NCI-H460 (cell line): ENCODE data around the gene DSTN. TPM values are rescaled to one million over a fixed set of nuclear protein-coding genes. Genes with fewer than 3 reads are reported as not detected.

Source experiments
- DNase-seq: peaks from one replicate; pipeline ENCODE4 v3.0.0-alpha.2; 2016; ENCODE audit warnings: low read depth; ENCODE audit errors: extremely low read depth
- total RNA-seq: library from RNA; depleted of rRNA; stranded (reverse); fragments of >200 nt; shearing (Covaris generic); gene quantifications from 2 replicates; pipeline ENCODE4 v1.2.3, GENCODE V29; 2014

DSTN gene
- total RNA-seq, 1 experiment from 2014 or later, result 232 TPM

GRCh38 chr20:17576215-17576614, 6.3 kb downstream of the DSTN start:
- DNase-seq, result no peak

GRCh38 chr20:17579369-17580039, 9.6 kb downstream of the DSTN start:
- no peak for DNase-seq

DNA sequence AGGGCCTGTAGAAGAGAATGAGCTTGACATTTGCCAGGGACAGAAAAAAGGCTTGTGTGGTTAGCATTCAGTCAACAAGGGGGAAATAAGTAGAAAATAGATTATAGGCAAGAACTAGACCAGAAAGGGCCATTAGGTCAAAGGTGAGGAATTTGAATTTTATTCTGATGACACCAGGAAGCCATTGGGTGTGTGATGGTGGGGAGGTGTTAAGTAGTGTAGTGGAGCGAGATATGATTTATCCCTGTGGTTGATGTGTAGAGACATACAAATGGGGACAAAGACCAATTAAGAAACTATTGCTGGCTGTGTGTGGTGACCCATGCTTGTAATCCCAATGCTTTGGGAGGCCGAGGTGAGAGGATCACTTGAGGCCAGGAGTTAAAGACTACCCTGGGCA, 11.0 kb downstream of the DSTN start:
- no peak for DNase-seq

DNA sequence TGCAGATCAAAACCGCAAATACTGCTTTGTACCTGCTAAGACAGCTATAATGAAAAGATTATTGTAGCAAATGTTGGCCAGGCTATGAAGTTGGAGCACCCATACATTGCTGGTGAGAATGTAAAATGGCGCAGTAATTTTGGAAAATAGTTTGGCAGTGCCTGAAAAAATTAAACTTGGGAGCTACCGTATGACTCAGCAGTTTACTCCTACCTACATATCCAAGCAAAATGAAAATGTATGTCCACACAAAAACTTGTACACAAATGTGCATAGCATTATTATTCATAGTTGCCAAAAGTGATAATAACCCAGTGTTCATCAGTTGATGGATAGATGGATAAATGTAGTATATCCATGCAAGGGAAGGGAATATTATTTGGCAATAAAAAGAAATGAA, 13.3 kb downstream of the DSTN start:
- DNase-seq, result no peak

- no peak for DNase-seq
These were observed 14.8 kb downstream of the DSTN start for GRCh38 chr20:17584689-17585088.

DNA sequence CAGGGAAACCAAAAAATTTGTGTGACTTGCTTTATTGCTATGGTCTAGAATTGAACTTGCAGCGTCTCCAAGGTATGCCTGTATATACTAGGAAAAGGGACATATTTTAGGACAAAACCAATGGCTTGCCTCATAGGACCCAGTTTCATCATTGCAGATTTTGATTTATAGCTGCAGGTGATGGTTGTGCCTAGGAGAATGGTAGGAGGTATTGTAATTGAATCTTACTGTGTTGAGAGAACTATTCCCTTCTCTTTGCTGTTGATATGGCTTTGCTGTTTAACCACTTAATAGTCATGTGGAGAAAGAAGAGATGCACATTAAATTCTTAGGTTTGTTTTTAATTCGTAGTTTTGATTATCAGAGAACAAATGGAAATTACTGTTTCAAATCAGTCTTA, 16.4 kb downstream of the DSTN start:
- no peak for DNase-seq

DNA sequence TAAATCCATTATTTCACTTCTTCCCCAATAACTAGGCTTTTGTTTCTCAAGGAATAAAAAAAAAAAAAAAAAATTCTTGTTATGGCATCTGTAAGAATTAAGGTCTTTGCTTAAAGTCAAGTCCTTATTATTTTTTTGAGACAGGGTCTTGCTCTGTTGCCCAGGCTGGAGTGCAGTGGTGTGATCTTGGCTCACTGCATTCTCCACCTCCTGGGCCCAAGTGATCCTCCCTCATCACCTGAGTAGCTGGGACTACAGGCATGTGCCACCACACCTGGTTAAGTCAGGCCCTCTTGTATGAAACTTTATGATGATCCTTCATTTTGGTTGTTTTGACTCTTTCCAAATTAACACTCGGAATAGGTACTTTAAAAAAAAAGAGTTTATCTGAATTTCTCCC, 17.3 kb downstream of the DSTN start:
- no peak for DNase-seq

DNA sequence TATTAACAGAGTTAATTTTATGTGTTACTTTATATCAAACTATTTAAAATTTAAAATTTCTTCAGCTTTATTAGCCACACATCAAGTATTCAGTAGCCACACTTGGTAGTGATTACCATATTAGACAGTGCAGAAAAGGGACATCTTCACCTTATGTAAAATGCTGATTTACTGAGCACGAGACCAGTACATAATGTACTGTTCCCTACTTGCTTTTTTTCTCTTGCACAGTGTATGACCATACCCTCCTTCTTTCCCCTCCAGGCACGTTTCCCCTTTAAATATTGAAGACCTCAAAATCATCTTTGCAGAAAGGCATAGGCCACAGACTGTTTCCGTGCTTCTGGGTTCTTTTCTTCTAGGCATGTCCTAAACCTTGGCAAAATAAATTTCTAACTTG, 17.9 kb downstream of the DSTN start:
- no peak for DNase-seq

DNA sequence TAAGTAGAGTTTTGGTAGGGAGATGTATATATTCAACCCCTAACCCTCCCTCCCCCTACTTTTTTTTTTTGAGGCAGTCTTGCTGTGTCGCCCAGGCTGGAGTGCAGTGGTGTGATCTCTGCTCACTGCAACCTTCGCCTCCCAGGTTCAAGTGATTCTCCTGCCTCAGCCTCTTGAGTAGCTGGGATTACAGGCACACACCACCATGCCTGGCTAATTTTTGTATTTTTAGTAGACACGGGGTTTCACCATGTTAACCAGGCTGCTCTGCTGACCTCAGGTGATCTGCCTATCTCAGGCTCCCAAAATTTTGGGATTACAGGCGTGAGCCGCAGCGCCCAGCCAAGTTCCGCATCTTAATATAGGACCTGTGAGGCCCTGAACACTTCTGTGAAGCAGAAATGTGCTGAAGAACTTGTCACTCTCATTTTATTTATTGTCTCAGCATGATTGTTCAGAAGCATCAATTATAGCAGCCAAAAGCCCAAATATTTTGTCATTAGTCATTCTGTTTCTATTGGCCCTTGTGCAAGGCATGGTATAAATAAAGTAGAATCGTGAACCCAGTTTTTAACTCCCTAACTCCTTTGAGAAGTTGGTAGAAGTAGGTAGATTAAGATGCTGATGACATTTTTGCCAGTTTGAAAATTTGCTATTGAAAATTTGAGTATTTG, 19.4 kb downstream of the DSTN start:
- no peak for DNase-seq

GRCh38 chr20:17590245-17590644, 20.4 kb downstream of the DSTN start:
- DNase-seq, result no peak

GRCh38 chr20:17593902-17594301, 24.0 kb downstream of the DSTN start:
- DNase-seq, result no peak

DNA sequence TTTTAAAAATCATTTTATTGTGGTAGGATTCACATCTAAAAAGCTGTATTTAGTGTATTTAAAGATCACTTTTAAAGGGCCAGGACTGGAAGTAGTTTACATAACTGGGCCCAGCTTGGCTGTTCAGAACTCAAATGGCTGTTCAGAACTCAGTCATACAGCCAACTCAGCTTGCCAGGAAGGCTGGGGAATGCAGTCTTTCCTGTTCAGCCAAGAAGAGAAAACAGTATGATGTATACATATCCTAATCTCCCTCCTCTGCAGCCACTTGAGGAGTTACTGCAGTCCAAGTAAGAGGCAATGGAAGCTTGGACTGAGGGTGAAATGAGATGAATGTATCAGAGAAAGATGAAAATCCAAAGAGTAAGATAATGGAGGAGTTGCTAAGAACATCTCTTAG, 24.6 kb downstream of the DSTN start:
- DNase-seq, result no peak

- no peak for DNase-seq
These were observed 26.0 kb downstream of the DSTN start for GRCh38 chr20:17595856-17596255.

DNA sequence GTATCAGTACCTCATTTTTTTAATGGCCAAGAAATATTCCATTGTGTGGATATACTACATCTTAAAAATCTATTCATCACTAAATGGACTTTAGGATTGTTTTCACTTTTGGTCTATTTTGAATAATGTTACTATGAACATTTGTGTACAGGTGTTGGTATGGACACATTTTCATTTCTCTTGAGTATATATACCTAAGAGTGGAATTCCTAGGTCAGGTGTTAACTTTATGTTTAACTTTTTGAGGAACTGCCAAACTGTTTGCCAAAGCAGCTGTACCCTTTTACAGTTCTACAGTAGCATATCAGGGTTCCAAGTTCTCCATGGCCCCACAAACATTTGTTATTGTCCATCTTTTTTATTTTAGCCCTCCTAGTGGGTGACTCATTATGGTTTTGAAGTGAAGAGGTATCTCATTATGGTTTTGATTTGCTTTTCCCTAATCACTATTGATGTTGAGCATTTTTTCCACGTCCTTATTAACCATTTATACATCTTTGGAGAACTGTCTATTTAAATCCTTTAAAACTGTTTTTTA, 28.2 kb downstream of the DSTN start:
- DNase-seq, result no peak

DNA sequence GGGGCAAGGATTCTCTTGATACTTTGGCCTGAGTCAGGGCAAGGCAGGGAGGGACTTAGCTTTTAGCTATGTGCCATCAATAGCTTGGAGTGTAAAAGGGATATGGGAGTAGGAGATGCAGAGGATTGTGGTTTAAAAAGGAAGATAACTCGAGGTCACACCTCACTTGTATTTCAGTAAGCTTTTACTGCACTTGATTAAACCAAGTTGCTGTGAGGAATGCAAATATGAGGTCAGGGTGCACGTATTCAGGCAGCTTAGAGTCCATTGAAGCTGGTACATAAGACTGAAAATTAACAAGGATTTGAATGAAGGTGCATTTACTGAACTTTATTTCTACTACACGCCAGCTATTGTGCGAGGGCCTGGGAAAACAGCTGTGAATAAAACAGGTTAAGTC, 32.1 kb downstream of the DSTN start:
- no peak for DNase-seq

- DNase-seq, result no peak
These were observed 32.6 kb downstream of the DSTN start for GRCh38 chr20:17602493-17602892.

DNA sequence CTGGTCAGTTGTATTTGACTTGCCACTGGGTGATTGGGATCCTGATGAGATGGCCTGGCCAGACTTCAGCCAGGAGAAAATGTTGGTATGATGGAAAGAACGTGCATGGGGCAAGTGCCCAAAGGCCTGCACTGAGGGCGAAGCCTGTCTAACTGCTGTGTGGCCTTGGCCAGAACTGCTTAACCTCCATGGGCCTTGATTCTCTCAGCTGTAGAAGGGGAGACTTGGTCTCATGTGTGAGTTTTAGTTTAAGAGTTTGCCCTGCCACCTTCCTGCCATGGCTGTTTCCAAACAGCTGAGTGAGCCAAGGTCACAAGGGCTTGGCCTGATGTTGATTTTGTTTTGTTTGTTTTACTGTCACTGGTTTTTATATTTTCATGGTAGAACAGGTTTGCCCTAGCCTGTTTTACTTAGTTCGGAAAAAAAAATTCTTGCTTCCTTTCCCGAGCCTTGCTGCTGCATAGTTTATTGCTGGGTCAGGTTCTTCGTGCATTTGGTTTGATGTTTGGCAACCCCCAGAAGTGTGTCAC, 35.3 kb downstream of the DSTN start:
- no peak for DNase-seq

DNA sequence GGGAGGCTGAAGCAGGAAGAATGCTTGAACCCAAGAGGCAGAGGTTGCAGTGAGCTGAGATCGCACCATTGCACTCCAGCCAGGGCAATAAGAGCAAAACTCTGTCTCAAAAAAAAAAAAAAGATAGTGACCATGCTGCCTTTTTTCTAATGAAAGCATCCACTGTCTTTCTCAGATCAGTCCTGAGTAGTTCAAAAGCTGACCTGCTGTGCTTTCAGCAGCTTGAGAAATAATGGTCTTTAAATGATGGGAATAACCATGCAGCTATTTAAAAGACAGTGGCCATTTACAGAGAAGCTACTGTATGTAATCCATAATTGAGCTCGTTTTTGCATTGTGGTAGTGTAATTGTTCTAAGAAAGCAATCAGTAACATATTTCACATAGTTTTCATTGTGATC, 36.1 kb downstream of the DSTN start:
- no peak for DNase-seq

DNA sequence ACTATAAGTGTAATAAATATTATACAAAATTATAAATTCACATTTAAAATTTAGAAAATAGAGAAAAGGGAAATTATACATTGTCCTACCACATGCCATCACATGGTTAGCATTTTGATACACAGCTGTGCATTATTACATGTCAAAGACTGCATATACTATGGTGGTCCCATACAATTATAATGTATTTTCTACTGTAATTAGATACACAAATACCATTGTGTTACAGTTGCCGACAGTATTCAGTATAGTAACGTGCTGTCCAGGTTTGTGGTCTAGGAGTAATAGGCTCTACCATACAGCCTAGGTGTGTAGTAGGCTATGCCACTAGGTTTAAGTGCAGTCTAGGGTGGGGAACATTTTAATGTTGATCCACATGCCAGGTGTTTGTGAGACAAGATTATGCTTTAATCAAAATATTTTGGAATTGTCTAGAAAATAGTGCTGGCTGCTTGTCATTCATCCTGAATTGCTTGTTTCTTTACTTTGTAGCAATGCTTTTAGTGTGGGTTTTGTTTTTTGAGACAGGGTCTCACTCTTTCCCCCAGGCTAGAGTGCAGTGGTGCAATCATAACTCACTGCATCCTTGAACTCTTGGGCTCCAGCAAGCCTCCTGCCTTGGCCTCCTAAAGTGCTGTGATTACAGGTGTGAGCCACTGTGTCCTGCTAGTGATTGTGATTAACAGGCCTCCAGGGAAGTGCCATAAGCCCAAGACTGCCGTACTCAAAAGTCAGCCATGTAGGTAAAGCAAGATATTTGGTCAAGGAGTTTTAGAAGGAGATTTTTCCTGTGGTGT, 39.0 kb downstream of the DSTN start:
- DNase-seq, result no peak

DNA sequence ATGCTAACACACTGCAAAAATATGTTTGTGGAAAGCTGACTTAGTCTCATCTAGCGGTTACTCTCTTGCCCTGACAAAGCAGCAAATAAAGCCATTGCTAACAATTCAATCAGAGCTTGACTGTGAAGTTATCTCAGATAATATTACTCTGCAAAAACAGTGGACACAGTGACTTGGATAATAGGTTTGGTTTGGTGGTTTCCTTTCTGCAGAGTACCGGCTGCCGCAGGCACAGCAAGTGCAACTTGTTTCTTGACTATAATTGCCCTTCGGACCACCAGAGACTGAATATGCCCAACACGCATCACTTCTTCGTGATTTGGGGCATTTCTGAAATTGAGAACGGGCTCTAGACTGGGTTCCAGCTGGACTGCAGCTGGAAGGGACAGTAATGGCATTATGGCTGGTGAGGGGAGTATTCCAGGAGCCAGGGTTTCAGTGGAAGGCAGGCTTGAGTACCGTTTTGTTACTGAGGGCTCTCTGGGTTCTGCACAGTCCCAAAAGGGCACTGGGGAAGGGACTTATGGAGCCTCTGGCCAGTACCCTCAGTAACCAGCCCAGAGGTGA, 40.0 kb downstream of the DSTN start:
- DNase-seq, result no peak
